ENCODE data around the gene PDP2.

DNA sequence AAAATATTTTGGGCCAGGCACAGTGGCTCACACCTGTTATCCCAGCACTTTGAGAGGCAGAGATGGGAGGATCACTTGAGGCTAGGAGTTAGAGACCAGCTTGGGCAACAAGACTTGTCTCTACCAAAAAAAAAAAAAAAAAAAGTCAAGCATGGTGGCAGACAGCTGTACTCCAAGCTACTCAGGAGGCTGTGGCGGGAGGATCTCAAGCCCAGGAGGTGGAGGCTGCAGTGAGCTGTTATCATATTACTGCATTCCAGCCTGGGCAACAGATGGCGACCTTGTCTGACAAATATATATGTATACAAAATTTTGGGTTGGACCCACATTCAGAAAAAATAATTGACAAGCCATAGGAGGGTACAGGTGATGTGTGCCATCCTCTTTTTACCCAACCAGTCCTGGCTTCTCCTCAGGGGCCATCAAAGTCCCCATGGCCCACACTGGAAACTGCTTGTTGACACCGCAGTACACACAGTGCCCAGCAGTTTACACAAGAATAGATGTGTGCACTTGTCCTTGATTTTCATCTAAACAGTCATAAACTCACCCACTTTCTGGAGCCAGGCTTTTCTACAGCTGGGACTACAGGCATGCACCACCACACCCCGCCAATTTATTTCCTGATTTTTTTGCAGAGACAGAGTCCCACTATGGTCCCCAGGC is 56.7 kb downstream of the PDP2 start:
- TF ChIP-seq CTCF (IDR thresholded peaks at IDR 0.05): no peak
- TF ChIP-seq POLR2A (IDR thresholded peaks at IDR 0.05): no peak
- TF ChIP-seq POLR2AphosphoS5 (IDR thresholded peaks at IDR 0.05; ENCODE audit: insufficient read depth in 1 of 2, low read depth in 1 of 2): no peak
